HUES48 (cell line): Measurements from ENCODE around the gene CLHC1.

Experiments
- H3K27ac ChIP-seq: one replicate; pipeline ENCODE4 v1.7.0; 2013; ENCODE audit warnings: low read depth, low read length, inconsistent platforms
- H3K27me3 ChIP-seq: 2 replicates; pipeline ENCODE4 v1.6.1; 2013; ENCODE audit warnings: mild to moderate bottlenecking, low read length; ENCODE audit not compliant: control insufficient read depth, insufficient read depth
- H3K36me3 ChIP-seq: 2 replicates; pipeline ENCODE4 v1.6.1; 2013; ENCODE audit warnings: low read length; ENCODE audit not compliant: control insufficient read depth, insufficient read depth
- H3K4me1 ChIP-seq: 2 replicates; pipeline ENCODE4 v1.6.1; 2013; ENCODE audit warnings: mild to moderate bottlenecking, low read length; ENCODE audit not compliant: control insufficient read depth, insufficient read depth
- H3K4me3 ChIP-seq: 2 replicates; pipeline ENCODE4 v1.5.1; 2013; ENCODE audit warnings: mild to moderate bottlenecking, low read depth, low read length
- H3K9ac ChIP-seq: 2 replicates; pipeline ENCODE4 v1.6.1; 2013; ENCODE audit warnings: mild to moderate bottlenecking, low read depth, low read length, moderate library complexity
- H3K9me3 ChIP-seq: 2 replicates; pipeline ENCODE4 v1.6.1; 2013; ENCODE audit warnings: low read length; ENCODE audit not compliant: control insufficient read depth, insufficient read depth

CLHC1 gene

DNA sequence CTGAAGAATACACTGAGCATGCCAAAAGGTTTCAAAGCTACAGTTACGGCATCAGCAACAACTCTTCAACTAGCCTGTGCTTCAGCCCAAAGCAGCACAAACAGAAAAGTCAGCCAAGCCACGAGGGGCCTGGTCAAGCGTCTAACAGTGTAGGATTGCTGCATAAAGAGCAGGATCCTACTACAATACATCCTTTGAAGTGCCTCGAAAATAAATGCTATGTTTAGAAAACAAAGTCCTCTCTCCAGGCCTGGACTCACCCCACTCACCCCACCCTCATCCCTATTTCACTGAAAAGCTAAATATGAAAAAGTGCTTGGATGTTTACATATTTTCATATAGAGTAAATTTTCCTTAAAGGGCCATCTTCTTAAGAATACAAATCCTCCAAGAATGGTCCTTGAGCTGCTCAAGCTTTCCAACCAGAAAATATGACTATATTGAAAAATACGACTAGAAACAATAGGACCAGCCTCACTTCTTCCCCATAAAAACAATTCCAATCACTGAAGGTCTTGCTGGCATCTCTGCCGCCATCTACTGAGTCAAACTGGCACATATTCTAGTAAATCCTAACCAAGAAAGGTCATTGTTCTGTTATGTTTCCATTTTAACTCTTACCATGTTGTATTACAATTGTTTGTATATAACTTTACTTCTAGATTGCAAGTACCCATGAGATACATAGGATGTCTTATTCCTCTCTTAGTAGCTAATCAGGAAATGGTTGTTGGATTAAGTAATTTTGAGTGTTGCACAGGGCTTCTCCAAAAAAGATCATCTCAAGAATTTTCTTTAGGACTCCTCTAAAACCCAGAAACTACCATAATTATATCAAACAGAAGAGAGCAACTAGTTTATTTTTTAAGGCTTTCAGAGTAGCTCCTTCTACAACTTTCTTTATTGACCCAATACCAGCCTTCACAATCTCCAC is 63.6 kb downstream of the CLHC1 start:
- Histone ChIP-seq H3K36me3 (no peaks in the 10 kb centered on the region), H3K9me3 (no peaks in the 10 kb centered on the region), H3K27ac (peak overlapping the region; percentile 37), H3K4me1 (peaks cover 39% of the 10 kb centered on the region), H3K9ac (no peak overlapping the region), H3K27me3 (no peaks in the 10 kb centered on the region), H3K4me3 (no peak overlapping the region)

- no peaks in the 10 kb centered on the region for H3K27me3 ChIP-seq
- H3K36me3 ChIP-seq, result no peaks in the 10 kb centered on the region
- no peak overlapping the region for H3K4me3 ChIP-seq
- H3K27ac ChIP-seq, result no peak overlapping the region
- no peak overlapping the region for H3K9ac ChIP-seq
- H3K4me1 ChIP-seq, result peaks cover 48% of the 10 kb centered on the region
- H3K9me3 ChIP-seq, result no peaks in the 10 kb centered on the region
Observed at GRCh38 chr2:55165626-55166025, 66.5 kb downstream of the CLHC1 start.

DNA sequence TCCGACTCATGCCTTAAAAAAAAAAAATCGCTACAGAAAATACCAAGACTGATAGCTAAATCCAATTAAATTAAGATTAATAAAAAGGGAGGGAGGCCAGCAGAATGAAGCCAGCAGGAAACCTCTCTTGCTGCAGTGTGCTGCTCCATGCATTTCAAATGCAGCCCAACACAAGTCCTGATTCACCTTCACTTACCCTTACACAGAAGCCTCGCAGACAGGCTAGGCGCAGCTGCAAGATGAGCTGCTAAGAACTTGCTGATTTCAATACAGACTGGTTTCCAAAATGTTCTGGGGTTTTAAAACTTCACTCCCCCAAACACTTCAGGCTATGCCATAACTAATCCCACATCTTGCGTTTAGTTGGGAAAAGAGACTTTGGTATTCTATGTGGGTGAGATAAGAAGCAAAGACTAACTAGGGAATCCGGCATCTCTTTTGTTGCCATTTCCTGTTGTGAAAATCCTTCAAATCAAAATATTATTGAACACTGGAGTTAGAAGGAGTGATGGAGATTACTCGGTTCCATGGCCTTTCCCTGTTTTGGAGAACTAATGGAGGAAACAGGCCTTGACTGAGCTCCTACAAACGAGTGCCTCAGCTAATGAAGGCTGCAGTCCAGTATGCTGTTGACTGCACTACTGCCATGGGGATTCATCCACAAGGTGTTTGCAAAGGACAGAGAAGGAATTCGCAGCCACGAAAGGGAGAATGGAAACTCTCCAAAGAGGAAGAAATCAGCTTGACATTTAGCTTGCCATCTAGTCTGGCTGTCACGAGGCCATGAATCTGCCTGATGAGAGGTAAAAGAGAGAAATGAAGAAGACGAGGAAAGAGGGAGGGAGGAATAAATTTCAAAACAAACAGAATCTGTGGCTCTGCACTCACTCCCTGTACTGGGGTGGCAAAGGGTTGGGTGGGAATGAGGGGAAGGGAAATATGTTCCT is 67.3 kb downstream of the CLHC1 start:
- H3K9me3 ChIP-seq, result no peaks in the 10 kb centered on the region
- no peaks in the 10 kb centered on the region for H3K36me3 ChIP-seq
- H3K4me1 ChIP-seq, result peaks cover 48% of the 10 kb centered on the region
- H3K27me3 ChIP-seq, result no peaks in the 10 kb centered on the region
- H3K27ac ChIP-seq, result no peak overlapping the region
- H3K9ac ChIP-seq, result no peak overlapping the region
- H3K4me3 ChIP-seq, result no peak overlapping the region

- no peak overlapping the region for H3K27ac ChIP-seq
- no peak overlapping the region for H3K9ac ChIP-seq
- no peaks in the 10 kb centered on the region for H3K9me3 ChIP-seq
- no peaks in the 10 kb centered on the region for H3K27me3 ChIP-seq
- no peak overlapping the region for H3K4me3 ChIP-seq
- peaks cover 48% of the 10 kb centered on the region for H3K4me1 ChIP-seq
- H3K36me3 ChIP-seq, result no peaks in the 10 kb centered on the region
Observed at GRCh38 chr2:55163941-55164390, 68.1 kb downstream of the CLHC1 start.

GRCh38 chr2:55163274-55163721 is 68.8 kb downstream of the CLHC1 start:
- Histone ChIP-seq H3K36me3 (no peaks in the 10 kb centered on the region), H3K27ac (no peak overlapping the region), H3K9me3 (no peaks in the 10 kb centered on the region), H3K4me3 (no peak overlapping the region), H3K9ac (no peak overlapping the region), H3K4me1 (peaks cover 46% of the 10 kb centered on the region), H3K27me3 (no peaks in the 10 kb centered on the region)

DNA sequence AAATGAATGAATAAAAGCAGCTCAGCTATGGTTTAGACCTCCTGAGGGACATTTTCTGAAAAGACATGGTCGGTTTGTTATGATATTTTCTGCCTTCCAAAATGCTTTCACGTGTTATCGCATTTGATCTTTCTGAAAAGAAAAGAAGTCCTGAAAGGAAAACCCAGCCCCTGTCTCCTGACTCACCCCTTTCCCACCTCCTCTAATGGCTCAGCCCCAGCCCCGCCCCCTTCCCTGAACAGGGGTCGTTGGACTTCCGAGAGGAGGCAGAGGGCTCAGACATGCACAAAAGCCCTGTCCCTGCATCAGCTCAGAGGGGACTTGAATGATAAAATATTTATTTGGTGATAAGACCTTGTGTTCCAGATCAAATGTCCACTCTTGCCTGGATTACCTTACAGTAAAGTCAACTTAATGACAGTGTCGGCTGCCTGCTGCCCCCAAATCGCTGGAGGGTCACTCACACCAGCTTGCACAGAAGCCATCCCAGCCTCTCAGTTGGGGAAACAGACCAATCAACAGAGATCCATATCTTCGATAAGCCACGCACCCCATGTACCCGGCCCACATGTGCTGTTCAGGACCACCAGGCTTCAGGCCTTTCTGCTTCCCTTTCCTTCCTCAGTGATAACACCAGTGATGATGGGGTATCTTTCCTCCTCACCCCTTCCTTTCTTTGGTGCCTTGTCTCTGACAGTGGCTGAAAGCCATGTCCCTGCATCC is 69.6 kb downstream of the CLHC1 start:
- no peak overlapping the region for H3K4me3 ChIP-seq
- H3K36me3 ChIP-seq, result no peaks in the 10 kb centered on the region
- H3K27me3 ChIP-seq, result no peaks in the 10 kb centered on the region
- no peaks in the 10 kb centered on the region for H3K9me3 ChIP-seq
- H3K9ac ChIP-seq, result no peak overlapping the region
- H3K4me1 ChIP-seq, result peaks cover 38% of the 10 kb centered on the region
- no peak overlapping the region for H3K27ac ChIP-seq

DNA sequence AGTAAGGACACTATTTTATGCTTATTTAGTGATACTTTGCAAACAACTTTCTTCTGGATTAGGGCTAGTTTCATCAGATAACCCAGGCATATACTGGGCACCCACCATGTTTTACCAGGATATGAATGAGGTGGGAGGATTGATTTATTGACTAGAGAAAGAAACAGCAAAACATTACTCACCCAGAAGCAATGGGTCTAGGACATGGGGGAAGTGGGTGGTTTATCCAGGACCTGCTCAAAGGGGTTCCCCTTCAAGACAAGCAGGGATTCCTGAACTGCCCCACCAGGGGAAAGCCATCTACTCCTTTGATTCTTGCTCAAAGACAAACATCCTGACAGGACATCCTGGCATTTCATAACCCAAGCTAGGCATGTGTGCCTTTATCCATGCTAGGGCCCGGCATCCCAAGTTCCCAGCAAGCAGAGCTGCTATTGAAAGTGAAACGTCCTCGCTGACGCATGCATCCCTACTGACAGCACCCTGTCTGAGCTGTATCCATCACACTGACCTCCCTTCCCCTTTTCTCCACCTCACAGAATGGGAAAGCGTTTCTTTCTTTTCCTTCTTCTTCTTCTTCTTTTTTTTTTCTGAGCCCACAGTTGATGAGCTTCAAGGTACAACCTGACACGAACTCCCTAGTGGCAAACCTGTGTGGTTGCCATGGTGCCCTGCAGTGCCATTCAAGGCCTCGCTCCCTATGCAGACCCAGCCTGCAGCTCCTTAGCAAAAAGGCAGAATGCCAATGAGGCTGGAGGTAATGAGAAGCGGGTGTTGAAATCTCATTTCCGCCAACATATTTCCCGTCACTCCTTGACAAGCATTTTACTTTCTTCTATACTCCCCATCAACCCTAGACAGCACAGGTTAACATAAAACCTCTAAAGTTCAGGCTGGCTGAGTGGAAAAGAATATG is 70.5 kb downstream of the CLHC1 start:
- H3K9ac ChIP-seq, result no peak overlapping the region
- H3K27me3 ChIP-seq, result no peaks in the 10 kb centered on the region
- H3K36me3 ChIP-seq, result no peaks in the 10 kb centered on the region
- H3K9me3 ChIP-seq, result no peaks in the 10 kb centered on the region
- H3K27ac ChIP-seq, result no peak overlapping the region
- H3K4me3 ChIP-seq, result no peak overlapping the region
- H3K4me1 ChIP-seq, result peaks cover 40% of the 10 kb centered on the region

DNA sequence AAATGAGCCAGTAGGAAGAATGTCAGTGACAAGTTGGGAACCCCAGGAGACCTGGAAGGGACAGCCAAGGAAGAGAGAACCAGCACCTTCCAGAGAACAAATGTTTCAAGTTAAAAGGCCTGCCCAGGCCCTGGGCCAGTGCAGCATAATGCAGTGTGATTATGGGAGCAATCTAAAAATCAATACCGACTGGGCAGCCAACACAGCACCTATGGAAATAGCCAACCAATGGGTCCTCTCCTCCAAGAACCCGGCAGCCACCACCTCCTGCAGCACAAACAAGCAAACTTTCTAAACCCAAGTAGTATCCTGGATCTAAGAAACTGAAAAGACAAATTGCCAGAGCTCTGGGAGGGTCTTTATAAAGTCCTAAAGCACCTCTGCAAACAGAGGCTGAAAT is 71.7 kb downstream of the CLHC1 start:
- Histone ChIP-seq H3K9me3 (no peaks in the 10 kb centered on the region), H3K4me1 (peaks cover 48% of the 10 kb centered on the region), H3K27ac (no peak overlapping the region), H3K27me3 (no peaks in the 10 kb centered on the region), H3K9ac (no peak overlapping the region), H3K36me3 (no peaks in the 10 kb centered on the region), H3K4me3 (no peak overlapping the region)

DNA sequence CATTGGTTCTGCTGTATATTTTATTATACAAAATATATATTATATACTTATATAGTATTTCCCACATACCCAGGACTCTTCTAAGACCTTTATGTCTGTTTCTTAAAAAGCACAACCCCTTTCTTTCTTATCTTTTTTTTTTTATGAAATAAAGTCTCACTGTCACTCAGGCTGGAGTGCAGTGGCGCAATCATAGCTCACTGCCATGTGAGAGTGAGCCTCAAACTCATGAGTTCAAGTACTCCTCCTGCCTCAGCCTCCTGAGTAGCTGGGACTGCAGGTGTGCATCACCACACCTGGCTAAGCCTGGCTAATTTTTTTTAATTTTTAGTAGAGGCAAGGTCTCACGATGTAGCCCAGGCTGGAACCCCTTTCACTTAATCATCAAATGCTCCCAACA is 72.3 kb downstream of the CLHC1 start:
- no peak overlapping the region for H3K9ac ChIP-seq
- H3K27me3 ChIP-seq, result no peaks in the 10 kb centered on the region
- H3K9me3 ChIP-seq, result no peaks in the 10 kb centered on the region
- peaks cover 43% of the 10 kb centered on the region for H3K4me1 ChIP-seq
- H3K4me3 ChIP-seq, result no peak overlapping the region
- H3K27ac ChIP-seq, result no peak overlapping the region
- no peaks in the 10 kb centered on the region for H3K36me3 ChIP-seq
